BLaER1 (cell line): Measurements from ENCODE around the gene APOD.

ENCODE experiments used
- H3K27ac ChIP-seq: shearing (Covaris generic); formaldehyde crosslinking; 2 replicates; pipeline ENCODE4 v1.8.1; 2022
- H3K27me3 ChIP-seq: shearing (Covaris generic); formaldehyde crosslinking; 2 replicates; pipeline ENCODE4 v1.8.1; 2022
- H3K36me3 ChIP-seq: shearing (Covaris generic); formaldehyde crosslinking; 2 replicates; pipeline ENCODE4 v1.8.1; 2022
- H3K4me1 ChIP-seq: shearing (Covaris generic); formaldehyde crosslinking; 2 replicates; pipeline ENCODE4 v1.8.1; 2022
- H3K4me2 ChIP-seq: shearing (Covaris generic); formaldehyde crosslinking; 2 replicates; pipeline ENCODE4 v1.8.1; 2022
- H3K4me3 ChIP-seq: shearing (Covaris generic); formaldehyde crosslinking; 2 replicates; pipeline ENCODE4 v1.8.1; 2022
- H3K9ac ChIP-seq: shearing (Covaris generic); formaldehyde crosslinking; 2 replicates; pipeline ENCODE4 v1.8.1; 2022
- H3K9me3 ChIP-seq: shearing (Covaris generic); formaldehyde crosslinking; 2 replicates; pipeline ENCODE4 v1.8.1; 2022
- H4K20me1 ChIP-seq: shearing (Covaris generic); formaldehyde crosslinking; 2 replicates; pipeline ENCODE4 v1.8.1; 2022
- Cebpa-rat ChIP-seq: shearing (Covaris generic); IDR thresholded peaks from 2 replicates; pipeline ENCODE4 v1.8.1; 2022

The APOD gene

DNA sequence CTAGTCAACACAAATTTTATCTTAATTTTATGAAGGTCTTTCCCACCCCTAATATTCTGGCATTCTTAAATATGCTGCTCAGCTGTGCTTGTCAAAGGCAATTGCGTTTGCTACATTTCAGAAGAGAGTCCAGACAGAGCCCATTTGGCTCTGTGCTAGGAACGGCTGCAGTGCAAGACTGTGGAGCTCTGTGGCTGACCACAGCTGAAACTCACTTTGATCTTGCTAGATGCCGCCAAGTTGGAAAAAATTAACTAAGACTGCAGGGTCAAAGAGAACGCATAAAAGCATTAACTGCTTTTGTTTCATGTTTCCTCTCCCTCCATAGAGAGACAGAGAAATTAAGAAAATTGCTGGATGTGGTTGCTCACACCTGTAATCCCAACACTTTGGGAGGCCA lies 33.0 kb downstream of the APOD start:
- no peaks in the 10 kb centered on the region for H4K20me1 ChIP-seq
- peaks cover 42% of the 10 kb centered on the region for H3K4me1 ChIP-seq
- H3K9me3 ChIP-seq, result no peaks in the 10 kb centered on the region
- H3K9ac ChIP-seq, result 0 out of 2 replicates have a peak overlapping the region, but pooled peaks have one; percentile 10
- TF ChIP-seq Cebpa-rat, result no peak
- no peaks in the 10 kb centered on the region for H3K36me3 ChIP-seq
- H3K4me3 ChIP-seq, result no peak overlapping the region
- peak overlapping the region; percentile 74 for H3K4me2 ChIP-seq
- no peaks in the 10 kb centered on the region for H3K27me3 ChIP-seq
- H3K27ac ChIP-seq, result no peak overlapping the region

DNA sequence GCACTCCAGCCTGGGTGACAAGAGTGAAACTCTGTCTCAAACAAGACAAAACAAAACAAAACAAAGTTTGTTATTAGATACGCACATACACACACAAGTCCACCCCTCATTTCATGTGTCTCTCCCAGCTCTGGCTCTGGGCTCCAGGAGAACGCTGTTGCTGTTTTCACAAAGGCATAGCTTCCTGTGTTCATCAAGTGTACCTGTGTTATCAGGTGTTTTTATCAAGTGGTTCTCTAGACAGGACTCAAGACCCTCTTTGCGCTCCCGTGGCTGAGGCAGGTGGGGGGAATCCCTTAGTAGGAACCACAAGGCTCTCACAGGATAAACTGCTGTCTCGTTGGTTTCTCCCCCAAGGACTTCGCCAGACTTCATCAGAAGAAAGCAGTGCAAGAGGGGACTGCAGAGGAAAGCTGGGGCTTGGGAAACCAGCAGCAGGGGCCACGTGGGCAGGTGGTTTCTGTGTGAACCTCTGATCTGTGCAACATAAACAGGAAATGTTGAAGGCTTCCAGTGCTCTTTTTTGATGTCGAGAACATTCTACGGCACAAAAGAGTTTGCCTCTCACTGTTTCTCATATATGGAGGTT lies 33.7 kb downstream of the APOD start:
- Histone ChIP-seq H3K4me3 (no peak overlapping the region), H3K27ac (no peak overlapping the region), H3K4me1 (peaks cover 49% of the 10 kb centered on the region), H3K9me3 (no peaks in the 10 kb centered on the region), H3K9ac (peak overlapping the region; percentile 16; the same call in 1 of the 2 replicates), H4K20me1 (no peaks in the 10 kb centered on the region), H3K4me2 (peak overlapping the region; percentile 74), H3K27me3 (no peaks in the 10 kb centered on the region), H3K36me3 (no peaks in the 10 kb centered on the region)
- TF ChIP-seq Cebpa-rat, result no peak

DNA sequence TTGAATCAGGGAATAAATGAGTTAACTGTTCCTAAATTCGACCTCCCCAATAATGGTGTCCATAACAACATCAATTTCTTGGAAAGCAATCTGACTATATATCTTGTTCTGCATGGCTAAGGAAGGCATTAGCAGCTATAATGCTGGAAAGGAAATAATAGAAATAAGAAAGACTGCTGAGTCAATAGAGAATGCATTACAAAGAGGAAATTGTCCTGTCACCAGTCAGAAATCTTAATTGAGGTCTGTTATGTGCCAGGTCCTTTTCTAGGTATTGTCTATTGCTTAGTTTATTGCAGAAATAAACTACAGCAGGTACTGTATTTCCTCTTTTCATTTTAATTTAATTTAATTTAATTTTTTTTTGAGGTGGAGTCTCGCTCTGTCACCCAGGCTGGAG lies 34.8 kb downstream of the APOD start:
- Histone ChIP-seq H3K4me3 (no peak overlapping the region), H3K4me2 (no peak overlapping the region), H3K27me3 (peaks cover 7% of the 10 kb centered on the region; the same call in 1 of the 2 replicates), H3K9me3 (no peaks in the 10 kb centered on the region), H3K27ac (no peak overlapping the region), H3K9ac (no peak overlapping the region), H3K36me3 (no peaks in the 10 kb centered on the region), H4K20me1 (no peaks in the 10 kb centered on the region), H3K4me1 (peaks cover 59% of the 10 kb centered on the region)
- no peak for TF ChIP-seq Cebpa-rat

DNA sequence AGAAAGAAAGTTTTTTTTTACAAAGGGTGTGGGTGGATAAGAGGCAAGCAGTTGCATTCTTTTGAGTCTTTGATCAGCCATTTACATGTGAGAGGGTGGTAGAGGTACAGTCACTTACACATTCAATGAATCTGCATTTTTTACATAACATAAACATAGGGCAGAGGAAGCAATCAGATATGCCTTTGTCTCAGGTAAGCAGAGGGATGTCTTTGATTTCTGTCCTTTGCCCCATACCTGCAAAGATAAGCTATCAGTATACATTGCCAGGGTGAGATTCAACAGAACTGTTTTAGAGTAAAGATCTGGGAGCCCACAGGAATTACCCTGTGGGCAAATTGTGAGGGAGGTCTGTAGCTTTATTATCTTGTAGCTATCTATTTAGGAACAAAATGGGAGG lies 35.2 kb downstream of the APOD start:
- Histone ChIP-seq H4K20me1 (no peaks in the 10 kb centered on the region), H3K27me3 (peaks cover 12% of the 10 kb centered on the region; the same call in 1 of the 2 replicates), H3K36me3 (no peaks in the 10 kb centered on the region), H3K27ac (no peak overlapping the region), H3K4me2 (no peak overlapping the region), H3K4me3 (no peak overlapping the region), H3K9ac (no peak overlapping the region), H3K9me3 (no peaks in the 10 kb centered on the region), H3K4me1 (peaks cover 64% of the 10 kb centered on the region)
- TF ChIP-seq Cebpa-rat, result no peak

DNA sequence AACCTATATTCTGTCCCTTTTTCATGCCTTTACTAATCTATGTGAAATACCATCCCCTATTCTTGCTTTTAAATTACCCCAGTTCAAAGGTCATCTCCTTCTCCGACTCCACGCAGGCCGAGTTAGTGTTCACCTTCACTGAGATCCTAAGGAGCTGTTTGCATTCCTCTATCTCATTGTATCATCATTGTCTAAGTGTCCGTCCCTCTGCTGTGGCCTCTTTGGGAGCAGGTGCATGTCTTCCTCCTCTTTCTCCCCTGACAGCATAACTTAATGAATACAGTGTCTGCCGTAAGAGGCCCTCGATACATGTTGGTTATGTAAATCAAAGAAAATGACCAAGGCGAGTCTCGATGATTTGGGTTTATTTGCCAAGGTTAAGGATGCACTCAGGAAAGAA lies 35.7 kb downstream of the APOD start:
- H3K4me2 ChIP-seq, result no peak overlapping the region
- TF ChIP-seq Cebpa-rat, result no peak

DNA sequence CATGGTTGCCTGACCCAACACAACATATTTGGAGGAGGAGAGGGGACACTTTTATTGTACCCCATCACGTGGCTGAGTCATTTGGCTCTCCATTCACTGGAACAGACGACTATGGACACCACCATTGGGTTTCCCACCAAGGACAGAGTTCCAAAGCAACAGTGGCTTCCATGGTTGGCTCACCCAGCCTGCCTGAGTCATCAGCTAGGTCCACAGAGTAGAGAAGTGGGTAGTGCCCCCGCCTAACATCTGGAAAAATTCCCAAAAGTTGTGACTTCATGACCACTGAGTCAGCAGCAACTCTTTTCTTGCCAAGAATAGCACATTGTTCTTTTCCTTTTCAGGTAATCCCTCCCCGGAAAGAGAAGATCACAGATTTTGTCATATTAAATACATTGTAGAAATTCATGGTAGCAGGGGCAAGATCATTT lies 37.6 kb downstream of the APOD start:
- Histone ChIP-seq H3K9me3 (no peaks in the 10 kb centered on the region), H3K9ac (no peak overlapping the region), H3K27me3 (peaks cover 12% of the 10 kb centered on the region; the same call in 1 of the 2 replicates), H3K36me3 (no peaks in the 10 kb centered on the region), H3K4me1 (peaks cover 65% of the 10 kb centered on the region), H3K4me3 (no peak overlapping the region), H3K27ac (no peak overlapping the region), H4K20me1 (peaks cover 16% of the 10 kb centered on the region), H3K4me2 (peak overlapping the region; percentile 60)
- no peak for TF ChIP-seq Cebpa-rat

More for the DNA sequence above, 35.7 kb downstream of the APOD start:
- H3K9me3 ChIP-seq, result no peaks in the 10 kb centered on the region
- H3K9ac ChIP-seq, result no peak overlapping the region
- H3K4me1 ChIP-seq, result peaks cover 65% of the 10 kb centered on the region
- H3K36me3 ChIP-seq, result no peaks in the 10 kb centered on the region
- no peak overlapping the region for H3K4me3 ChIP-seq
- H3K27ac ChIP-seq, result no peak overlapping the region
- no peaks in the 10 kb centered on the region for H4K20me1 ChIP-seq
- peaks cover 12% of the 10 kb centered on the region; the same call in 1 of the 2 replicates for H3K27me3 ChIP-seq

DNA sequence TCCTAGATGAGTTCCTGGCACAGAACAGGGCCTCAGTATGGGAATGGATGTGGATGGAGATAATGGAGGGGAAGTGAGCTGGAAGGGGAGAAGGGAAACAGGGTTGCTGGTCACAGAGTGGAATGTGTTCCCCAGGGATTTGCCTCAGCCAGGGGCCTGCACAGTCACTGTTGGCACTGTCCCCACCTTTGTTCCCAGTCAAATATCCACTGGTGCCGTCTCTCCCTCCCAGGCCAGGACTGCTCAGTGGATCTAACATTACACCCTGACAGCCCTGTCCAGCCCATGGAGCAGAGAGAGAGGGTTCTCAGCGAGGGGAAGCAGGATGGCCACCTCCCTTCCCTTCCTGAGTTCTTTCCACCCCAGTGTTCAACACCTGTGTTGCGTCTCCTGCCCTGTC lies 39.1 kb downstream of the APOD start:
- Histone ChIP-seq H3K4me3 (no peak overlapping the region), H3K4me1 (peaks cover 61% of the 10 kb centered on the region), H3K27ac (no peak overlapping the region), H3K9ac (no peak overlapping the region), H3K9me3 (no peaks in the 10 kb centered on the region), H3K4me2 (peak overlapping the region; percentile 24; the same call in 1 of the 2 replicates), H4K20me1 (peaks cover 31% of the 10 kb centered on the region), H3K36me3 (no peaks in the 10 kb centered on the region), H3K27me3 (peaks cover 12% of the 10 kb centered on the region; the same call in 1 of the 2 replicates)
- no peak for TF ChIP-seq Cebpa-rat

DNA sequence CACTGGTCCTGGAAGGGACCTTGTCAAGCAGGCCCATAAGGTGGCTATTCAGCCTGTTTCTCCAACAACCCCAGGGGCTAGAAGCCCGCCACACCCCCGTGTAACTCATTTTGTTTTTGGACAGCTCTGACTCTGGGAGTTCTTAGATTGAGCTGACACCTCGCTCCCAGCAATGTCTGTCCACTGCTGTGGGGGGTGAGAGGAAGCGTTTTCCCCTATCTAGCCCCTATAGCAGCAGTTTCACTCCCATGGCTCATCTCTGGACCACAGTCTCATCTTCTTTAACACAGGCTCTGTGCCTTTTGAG lies 39.6 kb downstream of the APOD start:
- Histone ChIP-seq H3K36me3 (no peaks in the 10 kb centered on the region), H3K9ac (no peak overlapping the region), H3K9me3 (no peaks in the 10 kb centered on the region), H3K27me3 (peaks cover 12% of the 10 kb centered on the region; the same call in 1 of the 2 replicates), H3K4me2 (peak overlapping the region; percentile 78), H3K27ac (no peak overlapping the region), H4K20me1 (peaks cover 35% of the 10 kb centered on the region), H3K4me3 (no peak overlapping the region), H3K4me1 (peaks cover 61% of the 10 kb centered on the region)
- no peak for TF ChIP-seq Cebpa-rat

DNA sequence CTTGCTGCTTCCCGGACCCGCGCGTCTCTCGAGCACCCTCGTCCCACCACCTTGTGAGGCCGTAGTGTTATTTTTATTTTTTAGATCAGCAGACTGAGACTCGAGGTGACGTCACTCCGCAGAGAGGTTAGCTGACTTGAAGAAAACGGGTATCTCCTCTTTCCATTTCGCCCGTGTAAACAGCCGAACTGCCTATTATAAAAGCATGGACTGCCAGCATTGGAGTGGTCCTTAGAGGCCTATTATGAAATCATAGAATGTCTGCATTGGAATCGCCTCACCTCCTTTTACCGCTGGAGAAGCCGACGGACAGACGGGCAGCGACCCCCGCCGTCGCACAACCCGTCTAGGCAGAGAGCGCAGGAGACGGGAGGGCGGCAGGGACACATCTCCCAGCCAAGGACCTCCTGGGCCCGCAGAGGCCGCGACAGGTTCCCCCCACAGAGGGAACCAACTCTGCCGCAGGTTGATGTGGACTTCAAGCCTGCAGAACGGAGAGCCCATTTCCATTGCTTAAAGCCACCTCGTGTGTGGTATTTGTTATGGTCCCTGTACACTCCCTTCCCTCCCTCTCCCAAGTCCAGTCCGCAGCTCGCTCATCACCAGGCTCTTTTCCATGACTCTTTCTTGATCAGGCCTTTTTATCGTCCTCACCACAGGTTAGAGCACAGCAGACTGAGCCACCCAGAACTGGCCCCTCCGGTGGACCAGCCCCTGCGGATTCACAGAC lies 40.1 kb downstream of the APOD start:
- H3K9ac ChIP-seq, result peak overlapping the region; percentile 96
- TF ChIP-seq Cebpa-rat, result no peak
- peak overlapping the region; percentile 94 for H3K4me3 ChIP-seq
- peaks cover 64% of the 10 kb centered on the region for H3K4me1 ChIP-seq
- H3K36me3 ChIP-seq, result no peaks in the 10 kb centered on the region
- H4K20me1 ChIP-seq, result peaks cover 40% of the 10 kb centered on the region
- peak overlapping the region; percentile 78 for H3K4me2 ChIP-seq
- no peaks in the 10 kb centered on the region for H3K9me3 ChIP-seq
- H3K27ac ChIP-seq, result peak overlapping the region; percentile 94; the same call in 1 of the 2 replicates
- peaks cover 12% of the 10 kb centered on the region; the same call in 1 of the 2 replicates for H3K27me3 ChIP-seq
